Bronchial epithelial cell (primary cell): ENCODE data around the gene CDK17. TPM values are rescaled to one million over a fixed set of nuclear protein-coding genes. Genes with fewer than 3 reads are reported as not detected.
A peak's percentile ranks its signal among the peaks of the same experiment; 100 is the strongest.
"Not testable (repeated sequence)": the region's sequence is repeated elsewhere in the genome, so short reads cannot be mapped to it uniquely, and the experiment has no call there.

Experiments
- DNase-seq: peaks from one replicate; pipeline ENCODE4 v3.0.0-alpha.2; 2010; ENCODE audit warnings: low read depth
- FAIRE-seq: peaks from 2 replicates; lab custom pipeline; 2011; peaks lifted over from hg19 to GRCh38; lab: Jason Lieb, UNC
- H3K27me3 ChIP-seq: 2 replicates; pipeline ENCODE4 v1.5.1; 2011; ENCODE audit warnings: low read length; ENCODE audit not compliant: control insufficient read depth, insufficient read depth
- H3K36me3 ChIP-seq: 2 replicates; pipeline ENCODE4 v1.5.1; 2011; ENCODE audit warnings: low read length; ENCODE audit not compliant: control insufficient read depth, insufficient read depth
- H3K4me3 ChIP-seq: 2 replicates; pipeline ENCODE4 v1.5.1; 2011; ENCODE audit warnings: mild to moderate bottlenecking, low read depth, low read length, control low read depth
- total RNA-seq: library from RNA; depleted of rRNA; stranded (reverse); fragments of >200 nt; gene quantifications from 2 replicates; pipeline ENCODE4 v1.2.1, GENCODE V29; 2014
- TF ChIP-seq, protein P1 (sequence below): IDR thresholded peaks from 2 replicates; pipeline ENCODE4 v1.5.1; 2011; ENCODE audit warnings: mild to moderate bottlenecking, moderate library complexity, low read length, control low read depth, inconsistent platforms; ENCODE audit not compliant: insufficient read depth, severe bottlenecking

Gene CDK17
- total RNA-seq, 1 donor from 2014 or later = 34.5 TPM

DNA sequence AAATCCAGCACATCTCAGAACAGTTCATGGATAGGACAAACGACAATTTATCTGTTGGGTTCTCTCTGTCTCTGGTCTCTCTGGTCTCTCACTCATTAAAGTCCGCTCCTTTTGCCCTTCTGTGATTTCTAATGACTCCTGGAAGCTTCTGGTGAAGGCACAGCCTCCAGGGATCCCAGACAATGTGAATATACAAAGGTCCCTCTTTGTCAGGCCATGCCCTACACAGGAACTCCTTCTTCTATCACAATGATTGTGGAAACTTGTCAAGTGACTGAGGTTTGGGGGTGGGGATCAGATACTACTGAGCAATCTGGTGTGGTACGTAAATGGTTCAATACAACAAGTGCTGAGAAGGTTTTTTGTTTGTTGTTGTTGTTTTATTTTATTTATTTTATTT is 42.7 kb upstream of the CDK17 start:
- DNase-seq (no peak), FAIRE-seq (no peak)
- TF ChIP-seq, protein P1, sequence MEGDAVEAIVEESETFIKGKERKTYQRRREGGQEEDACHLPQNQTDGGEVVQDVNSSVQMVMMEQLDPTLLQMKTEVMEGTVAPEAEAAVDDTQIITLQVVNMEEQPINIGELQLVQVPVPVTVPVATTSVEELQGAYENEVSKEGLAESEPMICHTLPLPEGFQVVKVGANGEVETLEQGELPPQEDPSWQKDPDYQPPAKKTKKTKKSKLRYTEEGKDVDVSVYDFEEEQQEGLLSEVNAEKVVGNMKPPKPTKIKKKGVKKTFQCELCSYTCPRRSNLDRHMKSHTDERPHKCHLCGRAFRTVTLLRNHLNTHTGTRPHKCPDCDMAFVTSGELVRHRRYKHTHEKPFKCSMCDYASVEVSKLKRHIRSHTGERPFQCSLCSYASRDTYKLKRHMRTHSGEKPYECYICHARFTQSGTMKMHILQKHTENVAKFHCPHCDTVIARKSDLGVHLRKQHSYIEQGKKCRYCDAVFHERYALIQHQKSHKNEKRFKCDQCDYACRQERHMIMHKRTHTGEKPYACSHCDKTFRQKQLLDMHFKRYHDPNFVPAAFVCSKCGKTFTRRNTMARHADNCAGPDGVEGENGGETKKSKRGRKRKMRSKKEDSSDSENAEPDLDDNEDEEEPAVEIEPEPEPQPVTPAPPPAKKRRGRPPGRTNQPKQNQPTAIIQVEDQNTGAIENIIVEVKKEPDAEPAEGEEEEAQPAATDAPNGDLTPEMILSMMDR = no peak
- H3K36me3 ChIP-seq = no peaks in the 10 kb centered on the region
- H3K27me3 ChIP-seq = no peaks in the 10 kb centered on the region
- no peak overlapping the region for H3K4me3 ChIP-seq

DNA sequence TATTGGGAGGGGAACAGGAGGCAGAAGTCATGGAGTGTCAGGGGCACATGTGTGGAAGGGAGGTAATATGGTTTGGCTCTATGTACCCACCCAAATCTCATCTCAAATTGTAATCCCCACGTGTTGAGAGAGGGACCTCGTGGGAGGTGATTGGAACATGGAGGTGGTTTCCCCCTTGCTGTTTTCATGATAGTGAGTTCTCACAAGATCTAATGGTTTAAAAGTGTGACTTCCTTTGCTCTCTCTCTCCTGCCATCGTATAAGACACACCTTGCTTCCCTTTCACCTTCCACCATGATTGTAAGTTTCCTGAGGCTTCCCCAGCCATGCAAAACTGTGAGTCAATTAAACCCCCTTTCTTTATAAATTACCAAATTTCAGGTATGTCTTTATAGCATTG is 41.6 kb upstream of the CDK17 start:
- Histone ChIP-seq H3K27me3 (no peaks in the 10 kb centered on the region), H3K36me3 (no peaks in the 10 kb centered on the region), H3K4me3 (no peak overlapping the region)
- TF ChIP-seq, protein P1 = no peak
- DNase-seq (no peak), FAIRE-seq (no peak)

DNA sequence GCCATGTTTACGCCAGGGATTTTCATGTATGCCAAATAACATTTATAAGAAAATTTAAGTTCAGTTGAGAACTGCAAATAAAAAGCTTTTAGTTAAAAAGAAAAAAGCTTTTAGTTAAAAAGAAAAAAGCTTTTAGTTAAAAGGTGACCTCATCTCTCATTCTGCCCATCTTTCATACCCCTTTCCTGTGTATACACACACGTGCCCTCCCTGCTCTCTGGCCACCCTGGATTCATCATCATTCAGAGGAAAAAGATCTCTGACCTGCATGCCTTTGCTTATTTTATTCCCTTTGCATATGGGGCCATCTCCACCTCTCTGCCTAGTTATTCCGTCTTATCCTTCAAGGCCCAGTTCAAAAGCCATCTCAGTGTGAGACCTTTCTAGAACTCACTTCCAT is 38.1 kb upstream of the CDK17 start:
- FAIRE-seq (no peak), DNase-seq (no peak)
- TF ChIP-seq, protein P1 = no peak
- Histone ChIP-seq H3K36me3 (no peaks in the 10 kb centered on the region), H3K27me3 (no peaks in the 10 kb centered on the region), H3K4me3 (no peak overlapping the region)

DNA sequence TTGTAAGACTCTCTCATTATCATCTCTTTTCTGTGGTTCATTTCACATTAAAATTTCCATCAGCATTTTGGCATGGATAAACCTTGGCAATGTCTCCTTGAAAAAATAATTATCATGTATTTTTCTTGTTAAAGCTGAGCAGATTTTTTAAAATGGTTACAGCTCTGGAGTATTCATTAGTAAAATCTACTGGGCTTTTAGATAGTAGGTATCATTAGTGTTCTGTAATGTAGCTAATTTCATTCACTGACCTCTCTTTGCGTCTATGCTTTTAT is 36.9 kb upstream of the CDK17 start:
- Histone ChIP-seq H3K36me3 (no peaks in the 10 kb centered on the region), H3K27me3 (no peaks in the 10 kb centered on the region), H3K4me3 (no peak overlapping the region)
- no peak for DNase-seq
- FAIRE-seq = no peak
- TF ChIP-seq, protein P1 = no peak

DNA sequence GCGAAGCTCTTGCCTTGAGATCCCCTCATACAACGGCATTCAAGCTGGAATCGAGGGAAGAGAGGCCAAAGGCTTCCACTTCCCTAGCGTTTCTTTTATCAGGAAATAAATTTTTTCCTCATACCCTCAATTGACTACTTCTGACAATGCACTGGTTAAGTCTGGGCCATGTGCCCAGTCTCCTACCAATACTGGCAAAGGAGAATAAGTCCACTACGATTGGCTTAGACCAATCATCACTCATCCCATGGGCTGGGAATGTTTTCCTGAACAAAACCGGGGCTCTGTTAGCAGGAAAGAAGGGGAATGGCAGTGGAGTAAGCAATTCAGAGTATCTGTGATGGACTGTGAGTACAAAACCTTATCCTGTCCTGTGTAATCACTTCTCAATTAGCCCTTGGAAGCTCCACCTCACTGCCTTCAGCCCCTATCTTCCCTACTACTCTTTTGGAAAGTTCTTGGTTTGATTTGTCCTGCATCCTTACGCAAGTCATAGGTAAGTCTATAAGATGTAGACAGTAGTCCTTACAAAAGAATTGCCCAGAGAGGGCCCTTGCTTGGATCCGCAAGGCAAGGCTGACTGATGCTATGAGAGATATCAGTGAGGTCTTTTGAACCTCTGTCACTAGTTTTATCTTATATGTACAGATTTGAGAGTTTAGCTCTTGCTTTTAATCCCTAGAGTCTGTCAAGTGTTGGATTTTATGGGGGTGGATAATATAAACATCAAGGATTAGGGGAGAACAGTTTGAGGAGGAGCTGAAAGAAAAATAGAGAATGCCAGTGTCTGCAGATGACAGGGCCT is 36.3 kb upstream of the CDK17 start:
- H3K36me3 ChIP-seq = no peaks in the 10 kb centered on the region
- no peaks in the 10 kb centered on the region for H3K27me3 ChIP-seq
- DNase-seq (no peak), FAIRE-seq (no peak)
- H3K4me3 ChIP-seq = no peak overlapping the region
- TF ChIP-seq, protein P1 = no peak

DNA sequence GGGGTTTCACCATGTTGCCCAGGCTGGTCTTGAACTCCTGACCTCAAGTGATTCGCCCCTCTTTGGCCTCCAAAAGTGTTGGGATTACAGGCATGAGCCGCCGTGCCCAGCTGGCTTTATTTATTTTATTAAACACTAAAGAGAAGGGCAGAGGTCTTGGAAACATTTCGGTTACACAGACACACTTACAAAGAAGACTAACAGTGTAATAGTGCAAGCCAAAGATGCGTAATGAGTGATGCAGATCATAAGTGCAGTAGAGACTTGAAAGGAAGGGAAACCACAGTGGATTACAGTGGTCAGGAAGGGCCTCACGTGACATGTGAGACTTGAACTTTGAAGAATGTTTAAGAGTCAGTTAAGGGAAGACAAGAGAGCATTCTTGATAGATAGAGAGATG is 33.9 kb upstream of the CDK17 start:
- TF ChIP-seq, protein P1 = no peak
- no peak for FAIRE-seq
- peak; percentile 58 for DNase-seq
- Histone ChIP-seq H3K4me3 (no peak overlapping the region), H3K27me3 (no peaks in the 10 kb centered on the region), H3K36me3 (no peaks in the 10 kb centered on the region)

DNA sequence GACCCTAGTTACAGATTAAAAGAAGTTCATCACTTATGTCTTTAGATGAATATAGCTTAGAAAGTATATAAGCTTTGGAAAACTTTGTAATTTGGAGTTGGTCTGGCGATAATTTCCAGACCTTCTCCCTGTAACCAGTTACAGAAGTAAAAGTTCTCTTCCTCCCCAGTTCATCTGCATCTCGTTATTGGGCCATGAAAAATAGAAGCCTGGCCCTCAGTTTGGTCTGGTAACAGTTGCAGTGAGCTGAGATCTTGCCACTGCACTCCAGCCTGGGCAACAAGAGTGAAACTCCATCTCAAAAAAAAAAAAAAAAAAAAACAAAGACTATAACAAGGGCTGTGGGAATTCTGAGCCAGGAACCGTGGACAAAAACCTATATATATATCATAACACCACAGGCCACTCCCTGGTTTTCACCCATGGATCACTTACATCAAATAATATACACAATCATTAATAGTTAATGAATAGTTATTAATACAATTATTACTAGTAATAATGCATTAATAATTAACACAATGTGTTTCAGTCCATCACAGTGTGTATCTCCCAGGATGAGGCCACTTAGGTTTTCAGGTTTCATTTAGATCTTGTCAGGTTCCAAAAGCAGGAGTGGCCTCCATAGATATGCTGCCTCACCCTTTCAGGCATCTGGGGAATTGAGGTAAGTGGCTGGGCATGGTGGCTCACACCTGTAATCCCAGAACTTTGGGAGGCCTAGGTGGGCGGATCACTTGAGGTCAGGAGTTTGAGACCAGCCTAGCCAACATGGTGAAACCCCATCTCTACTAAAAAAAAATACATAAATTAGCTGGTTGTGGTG is 32.5 kb upstream of the CDK17 start:
- not testable (repeated sequence) for H3K27me3 ChIP-seq, FAIRE-seq, H3K36me3 ChIP-seq, H3K4me3 ChIP-seq, DNase-seq
